Left forelimb (tissue), 1 donor: ENCODE results near the gene NBPF15.
"Not testable (repeated sequence)": the region's sequence is repeated elsewhere in the genome, so short reads cannot be mapped to it uniquely, and the experiment has no call there.

ENCODE experiments used
- DNase-seq: peaks from one replicate; pipeline ENCODE4 v3.0.0-alpha.2; 2018; ENCODE audit warnings: low spot score

Gene NBPF15

GRCh38 chr1:144461136-144461759, at the start of gene NBPF15:
Gene NBPF15, minus strand, starts transcription at chr1:144461669. Its CDS starts 21,666 bp downstream, at chr1:144440003.
- peak; percentile 86 for DNase-seq

GRCh38 chr1:144496429-144496828, 35.0 kb upstream of the NBPF15 start:
- not testable (repeated sequence) for DNase-seq

GRCh38 chr1:144494130-144494529, 32.7 kb upstream of the NBPF15 start:
- not testable (repeated sequence) for DNase-seq

GRCh38 chr1:144490394-144490793, 28.9 kb upstream of the NBPF15 start:
- peak; percentile 22 for DNase-seq

- DNase-seq, result not testable (repeated sequence)
Measured at GRCh38 chr1:144487002-144487401, 25.5 kb upstream of the NBPF15 start.

GRCh38 chr1:144485048-144485993, 23.9 kb upstream of the NBPF15 start:
- not testable (repeated sequence) for DNase-seq

GRCh38 chr1:144473897-144474296, 12.4 kb upstream of the NBPF15 start:
- DNase-seq, result not testable (repeated sequence)

- DNase-seq, result not testable (repeated sequence)
Measured at GRCh38 chr1:144471434-144471833, 10.0 kb upstream of the NBPF15 start.

GRCh38 chr1:144461778-144462177, 309 bp upstream of the NBPF15 start:
- DNase-seq, result not testable (repeated sequence)

- DNase-seq, result not testable (repeated sequence)
Measured at GRCh38 chr1:144460686-144461085, 783 bp downstream of the NBPF15 start.

- DNase-seq, result not testable (repeated sequence)
Measured at GRCh38 chr1:144442402-144442801, 19.1 kb downstream of the NBPF15 start.

- not testable (repeated sequence) for DNase-seq
Measured at GRCh38 chr1:144439737-144440136, 21.7 kb downstream of the NBPF15 start.

- DNase-seq, result peak; percentile 70
Measured at GRCh38 chr1:144418891-144419694, 42.4 kb downstream of the NBPF15 start.

GRCh38 chr1:144413404-144414118, 47.9 kb downstream of the NBPF15 start:
- not testable (repeated sequence) for DNase-seq

- peak; percentile 89 for DNase-seq
Measured at GRCh38 chr1:144412491-144413403, 48.7 kb downstream of the NBPF15 start.

- peak; percentile 70 for DNase-seq
Measured at GRCh38 chr1:144412068-144412471, 49.4 kb downstream of the NBPF15 start.

GRCh38 chr1:144402807-144403206, 58.7 kb downstream of the NBPF15 start:
- DNase-seq, result not testable (repeated sequence)

GRCh38 chr1:144371651-144372050, 89.8 kb downstream of the NBPF15 start:
- DNase-seq, result not testable (repeated sequence)
